HepG2 (cell line): ENCODE measurements around the gene CDH13. TPM values are rescaled to one million over a fixed set of nuclear protein-coding genes. Genes with fewer than 3 reads are reported as not detected.

ENCODE experiments used
- ATAC-seq: fragments of 200-7000 bp; cut with Tn5 transposase; 3 replicates; pipeline ENCODE4 v1.9.1; 2020; ENCODE audit warnings: mild to moderate bottlenecking, moderate library complexity
- BruUV-seq: library from RNA; stranded (reverse); fragments of 400-500 nt; replicated peaks from 2 replicates; lab custom pipeline; 2021; lab: Mats Ljungman, UMichigan
- CTCF ChIA-PET: fragments of 300-600 bp; formaldehyde crosslinking; extraction: SDS; loops from one replicate; lab custom pipeline; 2021; ENCODE audit warnings: low total read pairs, inconsistent platforms, low intra/inter-chr PET ratio; lab: Yijun Ruan, JAX
- POLR2A ChIA-PET: fragments of 350-600 bp; sonication (Branson Sonifier 250); formaldehyde crosslinking; loops from one replicate; lab custom pipeline; 2020; ENCODE audit warnings: antibody characterized with exemption, inconsistent platforms; lab: Yijun Ruan, JAX
- DNase-seq: peaks from one replicate; pipeline ENCODE4 v3.0.0-alpha.2; 2015; ENCODE audit warnings: low spot score
- FAIRE-seq: peaks from 3 replicates; lab custom pipeline; 2011; peaks lifted over from hg19 to GRCh38; lab: Jason Lieb, UNC
- H2AFZ ChIP-seq: one replicate; pipeline ENCODE4 v1.6.1; 2011; ENCODE audit warnings: low read length, inconsistent platforms
- H3K27ac ChIP-seq: fragments of 300-600 bp; 3 replicates; pipeline ENCODE4 v1.8.0; 2011; ENCODE audit warnings: mixed run types, mild to moderate bottlenecking, mixed read lengths, low read length, inconsistent platforms; ENCODE audit not compliant: insufficient read depth; ENCODE audit errors: extremely low read length
- H3K27me3 ChIP-seq, 2 experiments: fragments of 200-600 bp in 1 of 2; 2 replicates in 1 of 2; 3 replicates in 1 of 2; pipeline versions ENCODE4 v1.6.0 to v1.8.0; 2011; ENCODE audit warnings: low read length in 2 of 2, mild to moderate bottlenecking in 2 of 2, moderate library complexity in 2 of 2, inconsistent platforms in 1 of 2; ENCODE audit not compliant: insufficient read depth in 2 of 2, control insufficient read depth in 1 of 2
- H3K36me3 ChIP-seq, 2 experiments: fragments of 200-600 bp in 1 of 2; replicated peaks in 1 of 2; 2 replicates in 1 of 2; 3 replicates in 1 of 2; pipeline versions ENCODE4 v1.5.1 to v1.8.0; 2011; ENCODE audit warnings: low read length in 2 of 2, inconsistent platforms in 1 of 2; ENCODE audit not compliant: insufficient read depth in 2 of 2, control insufficient read depth in 1 of 2
- H3K4me1 ChIP-seq: 2 replicates; pipeline ENCODE4 v1.5.1; 2012; ENCODE audit warnings: low read length, inconsistent platforms; ENCODE audit not compliant: insufficient read depth
- H3K4me2 ChIP-seq: 2 replicates; pipeline ENCODE4 v1.6.0; 2011; ENCODE audit warnings: low read depth, low read length, inconsistent platforms
- H3K4me3 ChIP-seq, 3 experiments: fragments of 200-600 bp in 1 of 3; sonication (generic), shearing (Covaris generic) in 1 of 3; replicated peaks in 1 of 3; 2 replicates each; pipeline ENCODE4 v1.5.1; 2011 to 2016; ENCODE audit warnings: low read length in 3 of 3, inconsistent platforms in 2 of 3, low read depth in 2 of 3, mild to moderate bottlenecking in 2 of 3, control low read depth in 1 of 3, mixed read lengths in 1 of 3; ENCODE audit not compliant: insufficient read depth in 1 of 3
- H3K79me2 ChIP-seq: one replicate; pipeline ENCODE4 v1.6.1; 2011; ENCODE audit warnings: low read length, inconsistent platforms; ENCODE audit not compliant: insufficient read depth
- H3K9ac ChIP-seq: 2 replicates; pipeline ENCODE4 v1.6.0; 2011; ENCODE audit warnings: mild to moderate bottlenecking, low read depth, low read length, inconsistent platforms; ENCODE audit not compliant: insufficient read depth
- H3K9me3 ChIP-seq: 2 replicates; pipeline ENCODE4 v1.5.1; 2012; ENCODE audit warnings: mild to moderate bottlenecking, low read length
- H4K20me1 ChIP-seq: 2 replicates; pipeline ENCODE4 v1.6.0; 2011; ENCODE audit warnings: inconsistent platforms, mild to moderate bottlenecking, low read length, moderate library complexity; ENCODE audit not compliant: insufficient read depth
- CREM ChIP-seq, 2 experiments: sonication (generic) in 1 of 2; formaldehyde crosslinking in 1 of 2; IDR thresholded peaks; 2 replicates each; pipeline versions ENCODE4 v1.4.0 to v1.6.1; 2016 to 2020; ENCODE audit warnings: antibody characterized with exemption in 1 of 2, mild to moderate bottlenecking in 1 of 2, missing genetic modification reagents in 1 of 2
- FOXO4 ChIP-seq: sonication (generic); formaldehyde crosslinking; conservative IDR thresholded peaks from 2 replicates; pipeline ENCODE4 v1.8.1; 2023; ENCODE audit warnings: missing genetic modification reagents
- HDAC1 ChIP-seq: sonication (generic); formaldehyde crosslinking; IDR thresholded peaks from 2 replicates; pipeline ENCODE4 v1.5.1; 2020; ENCODE audit warnings: mild to moderate bottlenecking, missing genetic modification reagents
- MAF1 ChIP-seq: sonication (generic); formaldehyde crosslinking; IDR thresholded peaks from 2 replicates; pipeline ENCODE4 v1.5.0; 2020; ENCODE audit warnings: missing genetic modification reagents, borderline replicate concordance
- MIER2 ChIP-seq: IDR thresholded peaks from 2 replicates; pipeline ENCODE4 v1.6.1; 2016; ENCODE audit warnings: missing biosample characterization, missing genetic modification reagents
- NR3C1 ChIP-seq: sonication (generic); formaldehyde crosslinking; IDR thresholded peaks from 2 replicates; pipeline ENCODE4 v1.4.0; 2020; ENCODE audit warnings: missing genetic modification reagents
- SAP130 ChIP-seq: IDR thresholded peaks from 2 replicates; pipeline ENCODE4 v1.6.1; 2016; ENCODE audit warnings: low read depth
- SNAPC4 ChIP-seq: sonication (generic); formaldehyde crosslinking; IDR thresholded peaks from 2 replicates; pipeline ENCODE4 v1.4.0; 2020; ENCODE audit warnings: mild to moderate bottlenecking, missing genetic modification reagents
- TRIM24 ChIP-seq: sonication (generic); formaldehyde crosslinking; IDR thresholded peaks from 2 replicates; pipeline ENCODE4 v1.8.0; 2022; ENCODE audit warnings: mild to moderate bottlenecking, missing genetic modification reagents
- ZNF256 ChIP-seq: sonication (generic); formaldehyde crosslinking; conservative IDR thresholded peaks from 2 replicates; pipeline ENCODE4 v1.4.0; 2020; ENCODE audit warnings: missing genetic modification reagents
- ZNF629 ChIP-seq: sonication (generic); formaldehyde crosslinking; conservative IDR thresholded peaks from 2 replicates; pipeline ENCODE4 v1.5.0; 2020; ENCODE audit warnings: missing genetic modification reagents
- ZNF749 ChIP-seq: sonication (generic); formaldehyde crosslinking; IDR thresholded peaks from 2 replicates; pipeline ENCODE4 v1.8.0; 2022; ENCODE audit warnings: mild to moderate bottlenecking, missing genetic modification reagents, moderate library complexity, borderline replicate concordance
- WGBS: methylation state at CpG from one replicate; pipeline ENCODE4 v1.1.6; 2017; ENCODE audit warnings: low lambda C conversion rate; 5-methylcytosine and 5-hydroxymethylcytosine counted together
- in situ Hi-C: cut with HindIII; loops from 2 replicates; pipeline ENCODE4 v1.10.0; 2017; ENCODE audit warnings: low pct_unique_long_range_greater_than_20kb; ENCODE audit not compliant: extremely low pct_ligation_motif_present
- intact Hi-C: fragments of 100-400 bp; cut with micrococcal nuclease; formaldehyde crosslinking; loops from one replicate; pipeline ENCODE4 v1.10.0; 2022; ENCODE audit not compliant: unreplicated experiment
- polyA plus RNA-seq, 8 experiments: library from polyadenylated mRNA; depleted of rRNA in 3 of 8; stranded (reverse) in 7 of 8; unstranded in 1 of 8; fragments of >200 nt; fragmentation: Illumina TruSeq in 4 of 8; extraction: Trizol in 4 of 8; gene quantifications; 2 replicates each; pipeline versions ENCODE4 v1.2.1 to v1.2.3, GENCODE V29; 2011 to 2016; ENCODE audit warnings: low read depth in 4 of 8, missing spikeins in 1 of 8, mixed read lengths in 1 of 8; ENCODE audit not compliant: insufficient read depth in 1 of 8
- total RNA-seq, 5 experiments: library from RNA; depleted of rRNA; stranded (reverse); fragments of >200 nt; fragmentation: Illumina TruSeq; extraction: Trizol; gene quantifications; 2 replicates each; pipeline ENCODE4 v1.2.3, GENCODE V29; 2016; ENCODE audit warnings: low read depth in 1 of 5

The CDH13 gene
- total and polyA plus RNA-seq, 2 of the 13 experiments (the other 11 are each of a cell fraction or from before 2014, with no cell fraction given), result not detected

DNA sequence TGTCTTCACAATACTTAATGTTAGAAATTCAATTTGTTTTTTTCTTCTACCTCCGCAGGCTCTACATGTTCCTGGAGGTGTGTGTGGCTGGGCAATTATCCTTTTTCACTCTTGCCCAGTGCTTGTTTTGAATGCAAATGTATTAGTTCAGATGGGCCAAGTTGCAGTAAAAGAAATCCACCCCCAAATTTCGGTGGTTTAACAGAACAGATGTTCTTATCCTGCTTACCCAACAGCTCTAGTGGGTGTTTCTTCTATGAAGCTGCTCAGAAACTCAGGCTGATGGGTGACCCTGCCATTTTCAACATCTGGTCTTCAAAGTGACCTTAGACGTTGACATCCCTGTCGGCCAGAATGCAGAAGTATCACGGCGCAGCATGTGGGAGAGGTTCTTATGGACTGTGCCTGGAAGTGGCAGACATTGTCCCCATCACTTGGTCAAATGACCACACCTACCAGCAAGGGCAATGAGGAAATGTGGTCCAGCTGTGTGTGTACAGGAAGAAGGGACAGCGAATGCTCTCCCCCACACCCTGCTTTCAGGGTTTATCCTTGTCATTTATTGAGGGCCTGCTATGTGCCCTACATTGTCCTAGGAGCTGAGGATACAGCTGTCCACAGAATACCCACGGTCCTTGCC lies 157.3 kb downstream of the CDH13 start:
- Histone ChIP-seq H2AFZ (no peak overlapping the region), H3K4me3 (no peak overlapping the region), H3K36me3 (no peaks in the 10 kb centered on the region), H3K9ac (no peak overlapping the region), H3K79me2 (no peaks in the 10 kb centered on the region), H3K9me3 (no peaks in the 10 kb centered on the region), H4K20me1 (no peaks in the 10 kb centered on the region), H3K27me3 (no peaks in the 10 kb centered on the region; a peak in 1 of 5 replicates), H3K4me1 (no peaks in the 10 kb centered on the region), H3K4me2 (no peak overlapping the region), H3K27ac (no peak overlapping the region)
- in situ Hi-C loops, result no loop called here
- POLR2A ChIA-PET, result no interaction called here
- 22% methylated on average over 8 of the region's 8 CpGs for WGBS
- CTCF ChIA-PET, result no interaction called here
- no peak for ATAC-seq
- no peak for FAIRE-seq
- intact Hi-C loops, result no loop called here
- no peak for DNase-seq
- no TSS peak for BruUV-seq
- TF ChIP-seq MAF1 (CRISPR knock-in tag) (no peak), SAP130 (CRISPR knock-in tag) (no peak), ZNF256 (CRISPR knock-in tag) (no peak), CREM (IDR thresholded peaks at IDR 0.05) (no peak), CREM (CRISPR knock-in tag; IDR thresholded peaks at IDR 0.05) (no peak), TRIM24 (CRISPR knock-in tag) (no peak)

DNA sequence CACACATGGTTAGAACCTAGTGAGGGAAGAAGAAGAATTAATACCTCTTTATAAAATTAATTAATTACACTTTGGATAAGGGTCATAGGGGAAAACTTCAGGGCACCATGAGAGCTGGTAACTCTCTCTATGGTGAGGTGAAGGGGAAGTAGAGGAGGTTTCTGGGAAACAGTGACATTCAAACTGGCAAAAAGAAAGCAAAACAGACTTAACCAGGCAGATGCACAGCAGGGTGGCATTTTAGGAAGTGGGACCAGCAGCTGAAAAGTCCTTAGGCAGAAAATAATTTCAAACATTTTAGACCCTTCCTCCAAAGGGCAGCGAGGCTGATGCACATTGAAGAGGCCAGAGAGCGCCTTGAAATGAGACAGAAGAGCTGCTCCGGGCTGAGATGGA lies 157.8 kb downstream of the CDH13 start:
- in situ Hi-C loops, result no loop called here
- BruUV-seq, result no TSS peak
- DNase-seq (no peak), ATAC-seq (no peak), FAIRE-seq (no peak)
- Histone ChIP-seq H2AFZ (no peak overlapping the region), H3K4me3 (no peak overlapping the region), H3K4me1 (no peaks in the 10 kb centered on the region), H4K20me1 (no peaks in the 10 kb centered on the region), H3K27me3 (no peaks in the 10 kb centered on the region; a peak in 1 of 5 replicates), H3K79me2 (no peaks in the 10 kb centered on the region), H3K36me3 (no peaks in the 10 kb centered on the region), H3K9ac (no peak overlapping the region), H3K27ac (no peak overlapping the region), H3K4me2 (no peak overlapping the region), H3K9me3 (no peaks in the 10 kb centered on the region)
- intact Hi-C loops, result no loop called here
- ChIA-PET POLR2A (no interaction called here), CTCF (no interaction called here)
- WGBS, result 11% methylated on average over 3 of the region's 3 CpGs
- TF ChIP-seq NR3C1 (CRISPR knock-in tag) (no peak), ZNF749 (no peak), HDAC1 (CRISPR knock-in tag) (no peak), FOXO4 (CRISPR knock-in tag) (no peak), MIER2 (no peak), SNAPC4 (no peak), ZNF629 (CRISPR knock-in tag) (no peak)
